GM23338 (cell line): ENCODE measurements around the gene HMCN2. TPM values are rescaled to one million over a fixed set of nuclear protein-coding genes. Genes with fewer than 3 reads are reported as not detected.

Source experiments
- ATAC-seq: fragments of 200-7000 bp; cut with Tn5 transposase; 3 replicates; pipeline ENCODE4 v1.9.1; 2020
- DNase-seq: peaks from one replicate; pipeline ENCODE4 v3.0.0-alpha.2; 2015; ENCODE audit warnings: low spot score
- H2AFZ ChIP-seq: fragments of 200-600 bp; sonication (generic); 2 replicates; pipeline ENCODE4 v1.8.0; 2016; ENCODE audit warnings: antibody characterized with exemption, mild to moderate bottlenecking, moderate library complexity
- H3F3A ChIP-seq: fragments of 200-600 bp; sonication (generic); replicated peaks from 2 replicates; pipeline ENCODE4 v1.8.0; 2017; ENCODE audit warnings: antibody characterized with exemption, mixed run types, low read depth
- H3K27ac ChIP-seq: fragments of 200-600 bp; sonication (generic); 2 replicates; pipeline ENCODE4 v1.6.1; 2016; ENCODE audit warnings: low read depth
- H3K27me3 ChIP-seq: fragments of 200-600 bp; sonication (generic); 2 replicates; pipeline ENCODE4 v1.8.0; 2016; ENCODE audit warnings: mild to moderate bottlenecking, mixed run types, moderate library complexity; ENCODE audit not compliant: insufficient read depth
- H3K36me3 ChIP-seq: fragments of 200-600 bp; sonication (generic); 2 replicates; pipeline ENCODE4 v1.8.0; 2016; ENCODE audit warnings: mild to moderate bottlenecking; ENCODE audit not compliant: insufficient read depth
- H3K4me1 ChIP-seq: fragments of 200-600 bp; sonication (generic); 2 replicates; pipeline ENCODE4 v1.8.0; 2016; ENCODE audit warnings: mild to moderate bottlenecking, moderate library complexity; ENCODE audit not compliant: insufficient read depth
- H3K4me2 ChIP-seq: fragments of 200-600 bp; sonication (generic); 2 replicates; pipeline ENCODE4 v1.7.1; 2017; ENCODE audit warnings: mixed run types
- H3K4me3 ChIP-seq: fragments of 200-600 bp; sonication (generic); 2 replicates; pipeline ENCODE4 v1.6.1; 2016; ENCODE audit warnings: mixed run types
- H3K79me2 ChIP-seq: fragments of 200-600 bp; sonication (generic); replicated peaks from 2 replicates; pipeline ENCODE4 v1.8.0; 2017; ENCODE audit warnings: mild to moderate bottlenecking; ENCODE audit not compliant: insufficient read depth
- H3K9me2 ChIP-seq: fragments of 200-600 bp; sonication (generic); 2 replicates; pipeline ENCODE4 v1.8.0; 2017; ENCODE audit not compliant: insufficient read depth
- H4K20me1 ChIP-seq: fragments of 200-600 bp; sonication (generic); replicated peaks from 2 replicates; pipeline ENCODE4 v1.8.0; 2017; ENCODE audit warnings: mild to moderate bottlenecking; ENCODE audit not compliant: insufficient read depth
- H3K27ac Mint-ChIP-seq: 2 replicates; pipeline ENCODE4 v1.8.0; 2020; ENCODE audit warnings: inconsistent platforms, mild to moderate bottlenecking, moderate library complexity, mixed read lengths
- H3K27me3 Mint-ChIP-seq: 3 replicates; pipeline ENCODE4 v1.8.0; 2022; ENCODE audit warnings: low read depth, mild to moderate bottlenecking, moderate library complexity, mixed read lengths, inconsistent platforms; ENCODE audit not compliant: insufficient read depth, poor library complexity
- H3K36me3 Mint-ChIP-seq: 3 replicates; pipeline ENCODE4 v1.8.0; 2021; ENCODE audit warnings: low read depth, mild to moderate bottlenecking, inconsistent platforms, moderate library complexity, mixed read lengths
- H3K4me1 Mint-ChIP-seq: 3 replicates; pipeline ENCODE4 v1.8.0; 2020; ENCODE audit warnings: mild to moderate bottlenecking, inconsistent platforms, mixed read lengths
- H3K4me3 Mint-ChIP-seq: 3 replicates; pipeline ENCODE4 v1.8.0; 2021; ENCODE audit warnings: moderate library complexity, mild to moderate bottlenecking, inconsistent platforms, mixed read lengths
- H3K9me3 Mint-ChIP-seq: 3 replicates; pipeline ENCODE4 v1.8.0; 2020; ENCODE audit warnings: moderate library complexity, mild to moderate bottlenecking, inconsistent platforms, mixed read lengths
- CREB1 ChIP-seq: fragments of 250-450 bp; sonication (Bioruptor Pico); IDR thresholded peaks from 2 replicates; pipeline ENCODE4 v1.5.0; 2020; ENCODE audit warnings: low read depth, mild to moderate bottlenecking, moderate library complexity
- CTCF ChIP-seq, 2 experiments: fragments of 200-600 bp in 1 of 2; sonication (generic) in 1 of 2; conservative IDR thresholded peaks; 2 replicates each; pipeline versions ENCODE4 v1.5.1 to v1.6.1; 2016 to 2017; ENCODE audit warnings: antibody characterized with exemption in 2 of 2, low read depth in 2 of 2, mild to moderate bottlenecking in 2 of 2, moderate library complexity in 1 of 2
- ETS1 ChIP-seq: IDR thresholded peaks from 2 replicates; pipeline ENCODE4 v1.6.1; 2016; ENCODE audit warnings: antibody characterized with exemption
- EZH2 ChIP-seq: fragments of 200-600 bp; sonication (generic); IDR thresholded peaks from one replicate; pipeline ENCODE4 v1.8.0; 2017; ENCODE audit warnings: antibody characterized with exemption, mild to moderate bottlenecking, low read depth; ENCODE audit not compliant: unreplicated experiment
- EZH2phosphoT487 ChIP-seq: fragments of 200-600 bp; sonication (generic); IDR thresholded peaks from one replicate; pipeline ENCODE4 v1.8.1; 2018; ENCODE audit warnings: antibody characterized with exemption; ENCODE audit not compliant: unreplicated experiment
- JUNB ChIP-seq: IDR thresholded peaks from one replicate; pipeline ENCODE4 v1.6.1; 2016; ENCODE audit warnings: antibody characterized with exemption; ENCODE audit not compliant: unreplicated experiment
- NANOG ChIP-seq: IDR thresholded peaks from 2 replicates; pipeline ENCODE4 v1.6.1; 2016; ENCODE audit warnings: antibody characterized with exemption, borderline replicate concordance
- POLR2AphosphoS5 ChIP-seq: IDR thresholded peaks from 2 replicates; pipeline ENCODE4 v1.6.1; 2016; ENCODE audit warnings: antibody characterized with exemption, low read depth
- REST ChIP-seq: IDR thresholded peaks from one replicate; pipeline ENCODE4 v1.6.1; 2018; ENCODE audit warnings: antibody characterized with exemption; ENCODE audit not compliant: unreplicated experiment
- STAT1 ChIP-seq: IDR thresholded peaks from one replicate; pipeline ENCODE4 v1.6.1; 2016; ENCODE audit warnings: antibody characterized with exemption; ENCODE audit not compliant: unreplicated experiment
- ZNF114 ChIP-seq: fragments of 250-450 bp; sonication (Bioruptor Pico); IDR thresholded peaks from 2 replicates; pipeline ENCODE4 v1.5.0; 2020; ENCODE audit warnings: mild to moderate bottlenecking, moderate library complexity
- ZNF331 ChIP-seq: fragments of 250-450 bp; sonication (Bioruptor Pico); IDR thresholded peaks from 2 replicates; pipeline ENCODE4 v1.5.0; 2020; ENCODE audit warnings: low read depth, mild to moderate bottlenecking, moderate library complexity
- ZNF462 ChIP-seq: fragments of 250-450 bp; sonication (Bioruptor Pico); IDR thresholded peaks from 2 replicates; pipeline ENCODE4 v1.5.0; 2020; ENCODE audit warnings: mild to moderate bottlenecking, moderate library complexity
- polyA plus RNA-seq: library from polyadenylated mRNA; unstranded; fragments of >200 nt; fragmentation: Nextera tagmentation; extraction: Ambion mirVana; gene quantifications from 2 replicates; pipeline ENCODE4 v1.2.1, GENCODE V29; 2016
- total RNA-seq: library from RNA; depleted of rRNA; stranded (reverse); fragments of >200 nt; shearing (Covaris generic); gene quantifications from 2 replicates; pipeline ENCODE4 v1.2.3, GENCODE V29; 2014

The HMCN2 gene
- total and polyA plus RNA-seq, 2 experiments from 2014 or later, result 1.3 to 4.7 TPM

GRCh38 chr9:130327781-130328348 lies 62.3 kb downstream of the HMCN2 start:
- Histone ChIP-seq H3K27ac (no peak overlapping the region), H3K36me3 (no peaks in the 10 kb centered on the region), H4K20me1 (no peaks in the 10 kb centered on the region), H3K79me2 (no peaks in the 10 kb centered on the region), H2AFZ (no peak overlapping the region), H3K27me3 (no peaks in the 10 kb centered on the region), H3K4me3 (no peak overlapping the region), H3K4me1 (no peaks in the 10 kb centered on the region), H3K9me2 (no peaks in the 10 kb centered on the region), H3K4me2 (no peak overlapping the region), H3F3A (no peaks in the 10 kb centered on the region)
- Mint-ChIP-seq H3K27ac (no peak overlapping the region), H3K4me1 (peaks cover 15% of the 10 kb centered on the region), H3K4me3 (no peak overlapping the region), H3K27me3 (peaks cover 13% of the 10 kb centered on the region), H3K36me3 (peaks cover 13% of the 10 kb centered on the region; the same call in 2 of the 3 replicates), H3K9me3 (no peaks in the 10 kb centered on the region)
- TF ChIP-seq EZH2, result no peak
- TF ChIP-seq ZNF462 (CRISPR knock-in tag), result no peak
- no peak for TF ChIP-seq REST
- TF ChIP-seq JUNB, result no peak
- no peak for TF ChIP-seq CTCF (conservative IDR thresholded peaks at IDR 0.05; ENCODE audit: low read depth in 2 of 2)
- TF ChIP-seq NANOG, result no peak
- TF ChIP-seq EZH2phosphoT487, result no peak
- TF ChIP-seq ETS1, result no peak
- TF ChIP-seq ZNF114 (CRISPR knock-in tag), result no peak
- TF ChIP-seq CREB1, result no peak
- TF ChIP-seq STAT1, result no peak
- no peak for TF ChIP-seq POLR2AphosphoS5
- TF ChIP-seq ZNF331 (CRISPR knock-in tag), result no peak
- no peak for DNase-seq
- no peak for ATAC-seq
